HG03095 (cell line): Measurements from ENCODE around the gene SORCS2.

ENCODE experiments used
- ATAC-seq: cut with Tn5 transposase; IDR thresholded peaks from one replicate; pipeline ENCODE4 v1.9.1; 2021; ENCODE audit warnings: moderate library complexity; ENCODE audit not compliant: unreplicated experiment

The SORCS2 gene

DNA sequence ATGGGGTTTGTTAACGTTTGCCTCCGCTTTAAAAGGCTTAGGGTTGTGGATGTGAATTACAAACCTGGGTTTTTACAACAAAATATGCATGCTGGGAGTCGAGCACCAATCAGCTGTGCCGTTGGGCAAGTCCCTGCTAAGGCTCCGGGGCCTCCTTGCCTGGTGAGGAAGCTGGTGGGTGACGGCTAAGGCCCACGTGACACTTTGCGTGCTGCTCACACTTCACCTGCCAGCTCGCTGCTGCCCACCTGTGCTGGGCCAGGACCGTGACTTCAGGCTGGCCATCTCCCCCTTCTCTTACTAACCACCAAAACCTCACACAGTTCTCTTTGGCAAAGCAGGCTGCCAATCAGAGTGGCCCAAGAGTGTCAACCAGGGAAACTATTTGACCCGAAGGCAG, 569.0 kb downstream of the SORCS2 start:
- no peak for ATAC-seq

- ATAC-seq: no peak
Measured at GRCh38 chr4:7761720-7762119, 569.4 kb downstream of the SORCS2 start.

DNA sequence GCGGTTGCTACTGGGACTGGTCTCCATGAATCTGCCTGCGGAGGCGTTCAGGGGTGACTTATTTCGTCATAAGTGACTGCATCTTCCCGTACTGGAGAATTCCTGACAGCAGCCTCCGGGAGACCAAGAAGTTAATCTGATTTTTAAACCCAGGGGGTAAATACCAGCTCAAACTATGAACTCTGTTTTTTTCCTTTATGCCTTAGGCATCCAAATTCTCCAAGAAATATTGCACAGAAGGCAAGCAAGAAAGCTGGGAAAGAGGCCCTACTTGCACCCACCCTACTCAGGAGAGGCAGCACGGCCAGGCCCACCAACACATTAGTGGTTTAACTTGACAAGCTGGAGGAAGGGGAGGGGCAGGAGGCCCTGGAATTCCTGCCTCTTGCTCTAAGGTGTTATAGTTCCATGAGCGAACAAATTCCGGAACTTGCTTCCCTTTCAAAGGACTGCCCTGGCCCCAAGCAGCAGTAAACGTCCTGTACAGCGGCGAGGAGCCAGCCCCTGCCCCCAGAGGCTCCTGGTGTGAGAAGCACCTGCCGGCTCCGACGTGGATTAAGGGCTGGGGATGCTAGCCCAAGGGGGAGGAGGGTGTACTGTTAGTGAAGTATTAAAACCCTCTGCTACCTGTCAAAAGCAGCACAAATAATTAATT, 570.2 kb downstream of the SORCS2 start:
- ATAC-seq: no peak

DNA sequence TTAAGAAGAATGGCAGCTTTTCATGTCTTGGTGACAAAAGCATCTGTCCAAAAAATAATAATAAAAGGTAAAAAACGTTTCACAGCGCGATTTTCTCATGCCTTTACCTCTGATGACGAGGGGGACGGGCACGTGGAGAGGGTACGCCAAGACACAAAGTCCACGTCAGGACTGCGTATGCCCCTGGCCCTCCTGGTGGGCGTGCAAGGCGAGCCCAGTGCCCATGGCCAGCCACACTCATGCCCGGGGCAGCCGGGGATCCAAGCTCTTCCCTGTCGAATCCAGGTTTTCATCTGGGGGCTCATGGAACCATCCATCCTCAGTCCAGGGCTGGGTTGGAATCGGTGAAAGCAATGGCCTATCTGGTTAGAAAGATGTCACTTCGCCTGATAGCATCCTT, 570.8 kb downstream of the SORCS2 start:
- no peak for ATAC-seq

GRCh38 chr4:7763788-7764187, 571.5 kb downstream of the SORCS2 start:
- ATAC-seq: no peak

GRCh38 chr4:7764466-7764865, 572.1 kb downstream of the SORCS2 start:
- ATAC-seq: no peak

DNA sequence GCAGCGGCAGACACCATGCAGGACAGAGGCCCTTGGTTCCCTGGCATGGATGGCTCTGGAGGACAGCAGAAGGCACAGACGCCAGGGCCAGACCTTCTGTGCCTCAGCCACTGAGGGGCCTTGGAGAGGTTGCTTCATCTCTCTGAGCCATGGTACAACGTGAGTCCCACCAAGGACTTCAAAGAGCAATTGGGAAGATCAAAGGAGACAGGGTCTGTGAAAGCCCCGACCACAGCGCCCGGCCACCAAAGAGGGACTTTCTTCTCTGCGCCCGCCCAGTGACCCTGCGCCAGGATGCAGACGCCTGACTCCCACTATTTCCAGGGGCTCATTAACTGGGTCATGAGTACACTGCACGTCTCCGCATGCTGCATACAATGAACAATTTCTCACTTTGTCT, 573.3 kb downstream of the SORCS2 start:
- ATAC-seq: no peak

GRCh38 chr4:7766086-7766485, 573.7 kb downstream of the SORCS2 start:
- ATAC-seq: no peak

GRCh38 chr4:7766661-7767345, 574.5 kb downstream of the SORCS2 start:
- ATAC-seq: no peak

- no peak for ATAC-seq
Measured at GRCh38 chr4:7767526-7767925, 575.2 kb downstream of the SORCS2 start.

DNA sequence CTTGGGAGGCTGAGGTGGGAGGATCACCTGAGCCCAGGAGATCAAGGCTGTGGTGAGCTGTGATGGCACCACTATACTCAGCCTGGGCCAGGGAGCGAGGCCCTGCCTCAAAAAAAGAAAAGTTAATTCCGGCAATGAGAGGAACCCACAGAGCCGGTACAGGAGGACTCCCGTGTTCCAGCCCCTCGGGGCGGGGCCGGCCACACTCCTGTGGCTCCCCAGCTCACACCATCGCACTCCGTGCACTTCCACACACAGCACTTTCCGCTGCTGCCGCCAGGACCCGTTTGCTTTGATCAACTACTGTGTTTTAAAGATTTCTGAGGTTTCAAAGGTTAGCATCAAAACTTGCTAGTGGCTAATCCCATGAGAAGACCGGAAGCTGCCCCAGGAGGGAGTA, 575.6 kb downstream of the SORCS2 start:
- no peak for ATAC-seq

GRCh38 chr4:7768736-7769135, 576.4 kb downstream of the SORCS2 start:
- ATAC-seq: no peak

GRCh38 chr4:7769396-7770223, 577.3 kb downstream of the SORCS2 start:
- no peak for ATAC-seq

DNA sequence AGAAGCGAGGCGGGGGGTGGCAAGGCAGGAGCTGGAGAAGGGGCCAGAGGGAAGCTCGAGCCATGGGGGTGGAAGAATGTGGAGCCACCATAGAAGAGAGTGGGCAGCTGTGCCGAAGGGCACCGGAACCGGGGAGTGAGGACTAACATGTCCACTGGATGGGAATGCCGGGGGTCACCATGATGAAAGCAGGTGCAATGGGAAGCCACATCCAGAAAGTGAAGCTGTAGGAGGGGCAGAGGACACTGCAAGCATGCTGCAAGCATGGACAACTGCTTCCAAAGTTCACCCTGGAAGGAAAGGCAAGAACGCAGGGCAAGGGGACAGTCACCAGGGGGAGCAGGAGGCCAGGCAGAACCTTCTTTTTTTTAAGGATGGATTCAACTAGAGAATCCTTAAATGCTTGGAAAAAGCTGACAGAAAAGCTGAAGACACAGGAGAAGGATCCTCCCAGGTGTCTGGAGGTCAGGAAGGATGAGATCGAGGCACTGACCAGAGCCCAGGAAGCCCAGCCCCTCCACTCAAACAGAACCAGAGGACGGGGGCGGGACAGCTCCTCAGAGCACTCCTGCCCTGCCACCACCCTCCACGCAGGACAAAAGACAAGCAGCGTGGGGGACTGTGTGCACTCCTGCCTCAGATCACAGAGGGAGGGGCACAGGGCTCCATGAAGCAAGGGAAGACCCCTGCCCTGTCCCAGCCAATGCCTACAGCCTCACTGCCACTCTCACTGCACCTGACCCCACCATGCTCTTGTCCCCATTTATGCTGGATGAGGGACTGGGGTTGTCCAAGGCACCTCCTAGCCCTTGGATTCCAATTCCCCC, 578.1 kb downstream of the SORCS2 start:
- no peak for ATAC-seq

- ATAC-seq: no peak
Measured at GRCh38 chr4:7771056-7771455, 578.7 kb downstream of the SORCS2 start.

GRCh38 chr4:7771541-7772507, 579.5 kb downstream of the SORCS2 start:
- ATAC-seq: peak; percentile 92

- ATAC-seq: no peak
Measured at GRCh38 chr4:7772711-7773385, 580.5 kb downstream of the SORCS2 start.

- ATAC-seq: no peak
Measured at GRCh38 chr4:7773401-7774180, 581.3 kb downstream of the SORCS2 start.
